ENCODE results near the gene OR2T2.
"Not testable (repeated sequence)": the region's sequence is repeated elsewhere in the genome, so short reads cannot be mapped to it uniquely, and the experiment has no call there.

The OR2T2 gene

DNA sequence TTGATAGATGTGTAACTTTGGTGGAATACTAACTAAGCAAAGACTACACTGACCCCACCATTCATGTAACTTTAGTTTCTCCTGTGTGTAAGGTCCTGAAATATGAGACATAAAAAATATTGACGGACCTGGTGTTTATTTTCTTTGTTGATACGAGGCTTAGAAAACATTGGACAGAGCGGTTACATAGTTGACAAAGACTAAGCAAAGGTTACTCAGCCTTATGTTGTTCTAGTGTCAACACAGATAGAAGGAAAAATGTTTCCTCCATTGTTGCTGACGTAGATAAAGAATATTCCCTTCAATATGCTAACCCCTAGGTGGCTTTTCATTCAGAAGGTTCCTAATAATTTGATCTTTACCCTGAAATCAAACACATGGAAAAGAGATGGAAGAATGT, 9.6 kb downstream of the OR2T2 start:
- H3K4me2 ChIP-seq (ENCODE audit: low read length); H3K36me3 ChIP-seq (ENCODE audit: insufficient read depth, low read length); H3K9me3 ChIP-seq (replicated peaks; ENCODE audit: low read length); H3K27me3 ChIP-seq (ENCODE audit: control insufficient read depth, insufficient read depth, low read length); H3K4me3 ChIP-seq (ENCODE audit: low read length); H3K9ac ChIP-seq (ENCODE audit: low read depth, low read length); H3K4me1 ChIP-seq (ENCODE audit: control insufficient read depth, insufficient read depth, low read length): not testable (repeated sequence)

DNA sequence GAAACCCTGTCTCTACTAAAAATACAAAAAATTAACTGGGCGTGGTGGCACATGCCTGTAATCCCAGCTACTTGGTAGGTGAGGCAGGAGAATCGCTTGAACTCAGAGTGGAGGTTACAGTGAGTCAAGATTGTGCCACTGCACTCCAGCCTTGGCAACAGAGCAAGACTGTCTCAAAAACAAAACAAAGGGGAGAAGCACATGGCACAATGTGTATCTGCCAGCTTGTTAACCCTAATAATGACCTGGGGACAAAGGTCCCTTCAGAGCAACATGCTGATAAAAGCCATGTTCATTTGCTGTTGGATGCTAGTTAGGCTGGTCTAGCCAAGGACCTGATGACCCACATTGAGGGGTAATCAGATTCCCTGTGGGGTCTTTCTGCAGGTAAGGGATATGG, 11.2 kb downstream of the OR2T2 start:
- H3K9me3 ChIP-seq (replicated peaks; ENCODE audit: low read length); H3K36me3 ChIP-seq (ENCODE audit: insufficient read depth, low read length); H3K9ac ChIP-seq (ENCODE audit: low read depth, low read length); H3K4me3 ChIP-seq (ENCODE audit: low read length); H3K4me1 ChIP-seq (ENCODE audit: control insufficient read depth, insufficient read depth, low read length); H3K27me3 ChIP-seq (ENCODE audit: control insufficient read depth, insufficient read depth, low read length); H3K4me2 ChIP-seq (ENCODE audit: low read length): not testable (repeated sequence)

DNA sequence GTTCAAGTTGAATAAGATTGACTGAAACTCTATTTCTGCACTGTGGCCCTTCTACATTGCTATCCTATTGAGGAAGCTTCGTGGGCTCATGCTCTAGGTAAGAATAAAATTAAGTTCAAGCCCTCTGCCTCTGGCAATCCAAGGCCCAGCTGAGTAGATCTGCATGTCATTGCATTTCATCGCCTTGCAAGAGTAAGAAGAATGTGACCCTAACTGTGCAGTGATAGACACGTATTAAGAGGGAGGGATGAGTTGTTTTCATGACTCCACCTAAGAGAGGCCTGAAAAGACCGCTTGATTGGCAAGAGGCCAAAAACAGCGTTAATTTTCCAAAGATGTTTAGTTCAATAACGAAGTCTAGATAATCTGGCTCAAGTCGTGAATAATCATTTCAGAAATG, 13.7 kb downstream of the OR2T2 start:
- H3K4me3 ChIP-seq (ENCODE audit: low read length); H3K9me3 ChIP-seq (replicated peaks; ENCODE audit: low read length); H3K4me1 ChIP-seq (ENCODE audit: control insufficient read depth, insufficient read depth, low read length); H3K9ac ChIP-seq (ENCODE audit: low read depth, low read length); H3K4me2 ChIP-seq (ENCODE audit: low read length); H3K27me3 ChIP-seq (ENCODE audit: control insufficient read depth, insufficient read depth, low read length); H3K36me3 ChIP-seq (ENCODE audit: insufficient read depth, low read length): not testable (repeated sequence)

DNA sequence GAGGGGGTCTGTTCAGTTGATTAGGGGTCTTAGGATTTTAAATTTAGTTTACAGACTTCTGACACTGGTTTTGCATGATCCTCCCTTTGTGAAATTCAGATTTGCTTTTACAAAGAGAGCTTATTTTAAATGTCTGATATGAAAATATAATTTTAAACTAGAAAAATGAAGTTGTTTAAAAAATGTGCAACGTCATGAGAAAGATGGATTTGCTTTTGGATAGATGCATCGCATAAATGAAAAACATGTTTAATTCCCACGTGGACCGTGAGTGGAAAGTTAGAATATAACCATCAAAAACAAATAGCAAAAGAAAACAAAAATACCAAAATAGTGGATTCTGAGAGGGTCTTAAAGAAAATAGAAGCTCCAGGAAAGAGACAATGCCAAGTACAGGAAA, 25.7 kb downstream of the OR2T2 start:
- Histone ChIP-seq H3K36me3 (ENCODE audit: insufficient read depth, low read length) (no peaks in the 10 kb centered on the region), H3K4me2 (ENCODE audit: low read length) (no peak overlapping the region)

DNA sequence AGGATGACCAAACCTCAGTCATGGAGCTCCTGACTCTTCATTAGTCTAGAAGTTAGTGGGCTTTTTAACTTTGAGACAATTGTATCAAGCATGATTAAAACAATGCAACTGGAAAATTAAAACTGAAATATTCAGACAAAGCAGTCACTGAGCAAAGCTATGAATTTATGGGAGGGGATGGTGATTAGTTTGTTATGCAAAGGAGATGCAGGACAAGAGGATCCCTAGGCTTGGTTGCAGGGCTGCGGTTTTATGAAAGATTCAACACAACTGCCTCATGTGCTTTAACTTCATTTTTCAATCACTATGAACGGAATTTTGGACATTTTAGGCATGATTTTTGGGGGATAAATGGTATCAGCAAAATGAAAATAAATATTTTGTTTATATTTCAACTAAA, 26.7 kb downstream of the OR2T2 start:
- H3K9ac ChIP-seq (ENCODE audit: low read depth, low read length); H3K9me3 ChIP-seq (replicated peaks; ENCODE audit: low read length); H3K36me3 ChIP-seq (ENCODE audit: insufficient read depth, low read length); H3K4me3 ChIP-seq (ENCODE audit: low read length); H3K4me2 ChIP-seq (ENCODE audit: low read length); H3K4me1 ChIP-seq (ENCODE audit: control insufficient read depth, insufficient read depth, low read length); H3K27me3 ChIP-seq (ENCODE audit: control insufficient read depth, insufficient read depth, low read length): not testable (repeated sequence)

More for the DNA sequence above, 25.7 kb downstream of the OR2T2 start:
- Histone ChIP-seq H3K27me3 (ENCODE audit: control insufficient read depth, insufficient read depth, low read length) (no peaks in the 10 kb centered on the region), H3K9me3 (replicated peaks; ENCODE audit: low read length) (peaks cover 3% of the 10 kb centered on the region), H3K4me1 (ENCODE audit: control insufficient read depth, insufficient read depth, low read length) (no peaks in the 10 kb centered on the region), H3K4me3 (ENCODE audit: low read length) (no peak overlapping the region), H3K9ac (ENCODE audit: low read depth, low read length) (no peak overlapping the region)

DNA sequence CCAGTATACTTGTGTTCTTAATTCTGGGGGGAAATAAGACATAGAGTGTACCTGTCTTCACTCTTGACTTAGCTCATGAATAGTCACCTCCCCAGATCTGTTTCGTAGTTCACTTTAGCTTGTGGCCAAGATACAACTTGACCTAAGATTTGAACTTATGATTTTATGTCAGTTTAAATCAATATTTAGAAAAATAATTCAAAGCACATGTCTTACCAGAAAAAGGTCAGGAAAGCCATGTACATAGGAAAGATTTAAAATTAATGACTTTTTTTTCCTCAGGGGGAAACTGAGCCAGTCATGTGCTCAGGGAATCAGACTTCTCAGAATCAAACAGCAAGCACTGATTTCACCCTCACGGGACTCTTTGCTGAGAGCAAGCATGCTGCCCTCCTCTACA, 27.6 kb downstream of the OR2T2 start, which contains the start of gene OR2T3:
TSS of gene OR2T3 (plus strand) at position 301 of the 400 bp plus-strand sequence. CDS start at position 301, 0 bp downstream.
- H3K4me2 ChIP-seq (ENCODE audit: low read length); H3K4me3 ChIP-seq (ENCODE audit: low read length); H3K4me1 ChIP-seq (ENCODE audit: control insufficient read depth, insufficient read depth, low read length); H3K9me3 ChIP-seq (replicated peaks; ENCODE audit: low read length); H3K27me3 ChIP-seq (ENCODE audit: control insufficient read depth, insufficient read depth, low read length); H3K9ac ChIP-seq (ENCODE audit: low read depth, low read length); H3K36me3 ChIP-seq (ENCODE audit: insufficient read depth, low read length): not testable (repeated sequence)

DNA sequence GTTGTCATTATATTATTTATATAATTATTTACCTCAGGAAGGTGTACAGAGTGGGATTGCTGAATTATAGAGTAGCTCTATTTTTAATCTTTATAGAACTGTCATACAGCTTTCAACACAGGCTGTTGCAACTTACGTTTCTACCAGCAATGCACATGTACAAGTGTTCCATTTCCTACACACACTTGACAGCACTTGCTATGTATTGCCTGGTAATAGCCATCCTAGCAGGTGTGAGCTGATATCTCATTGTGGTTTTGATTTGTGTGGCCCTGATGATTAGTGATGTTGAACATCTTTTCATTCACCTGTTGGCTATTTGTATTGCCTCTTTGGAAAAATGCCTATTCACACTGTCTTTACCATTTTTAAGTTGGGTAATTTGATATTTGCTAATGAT, 30.2 kb downstream of the OR2T2 start:
- not testable (repeated sequence) for H3K9ac ChIP-seq (ENCODE audit: low read depth, low read length); H3K4me1 ChIP-seq (ENCODE audit: control insufficient read depth, insufficient read depth, low read length); H3K36me3 ChIP-seq (ENCODE audit: insufficient read depth, low read length); H3K4me3 ChIP-seq (ENCODE audit: low read length); H3K9me3 ChIP-seq (replicated peaks; ENCODE audit: low read length); H3K4me2 ChIP-seq (ENCODE audit: low read length); H3K27me3 ChIP-seq (ENCODE audit: control insufficient read depth, insufficient read depth, low read length)

DNA sequence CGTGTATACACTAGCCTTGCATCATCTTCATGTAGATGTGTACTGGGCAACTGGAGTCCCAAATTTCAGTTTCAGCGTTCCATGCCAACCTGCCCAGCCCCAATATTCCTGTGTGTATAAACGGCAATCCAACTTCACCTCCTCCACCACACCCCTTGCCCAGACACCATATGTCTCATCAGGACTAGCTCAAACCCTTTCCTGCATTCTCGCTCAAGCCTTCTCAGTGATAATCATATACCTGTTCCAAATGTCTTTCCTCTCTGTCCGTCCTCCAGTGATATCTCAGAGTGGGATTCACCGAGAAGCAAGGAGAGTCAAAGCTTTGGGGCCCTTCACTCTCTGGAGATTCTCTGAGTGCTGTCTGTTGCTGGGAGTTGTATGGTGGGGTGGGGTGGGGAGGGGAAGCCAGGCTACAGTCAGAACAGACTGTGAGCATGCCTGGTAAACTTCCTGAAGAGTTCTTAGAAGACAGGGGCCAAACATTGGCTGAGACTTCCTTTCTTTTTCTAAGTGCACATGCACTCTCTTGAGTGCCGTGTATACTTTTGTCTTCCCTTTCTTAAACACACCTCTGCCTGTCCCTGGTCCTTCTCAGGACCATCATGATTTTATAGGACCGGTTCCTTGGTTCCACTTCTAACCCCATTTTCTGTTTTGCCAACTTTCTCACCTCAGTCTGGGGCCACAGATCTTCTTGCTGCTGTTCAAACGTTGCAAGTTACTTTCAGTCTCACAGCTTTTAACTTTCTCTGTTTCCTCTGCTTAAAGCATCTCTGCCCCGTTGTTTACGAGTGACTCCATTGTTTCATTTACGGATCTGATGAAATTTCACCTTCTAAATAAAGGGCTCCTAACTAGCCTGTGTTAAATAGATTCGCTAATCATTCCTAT, 36.5 kb downstream of the OR2T2 start:
- not testable (repeated sequence) for H3K9me3 ChIP-seq (replicated peaks; ENCODE audit: low read length); H3K4me1 ChIP-seq (ENCODE audit: control insufficient read depth, insufficient read depth, low read length); H3K27me3 ChIP-seq (ENCODE audit: control insufficient read depth, insufficient read depth, low read length); H3K4me3 ChIP-seq (ENCODE audit: low read length); H3K4me2 ChIP-seq (ENCODE audit: low read length); H3K36me3 ChIP-seq (ENCODE audit: insufficient read depth, low read length); H3K9ac ChIP-seq (ENCODE audit: low read depth, low read length)

DNA sequence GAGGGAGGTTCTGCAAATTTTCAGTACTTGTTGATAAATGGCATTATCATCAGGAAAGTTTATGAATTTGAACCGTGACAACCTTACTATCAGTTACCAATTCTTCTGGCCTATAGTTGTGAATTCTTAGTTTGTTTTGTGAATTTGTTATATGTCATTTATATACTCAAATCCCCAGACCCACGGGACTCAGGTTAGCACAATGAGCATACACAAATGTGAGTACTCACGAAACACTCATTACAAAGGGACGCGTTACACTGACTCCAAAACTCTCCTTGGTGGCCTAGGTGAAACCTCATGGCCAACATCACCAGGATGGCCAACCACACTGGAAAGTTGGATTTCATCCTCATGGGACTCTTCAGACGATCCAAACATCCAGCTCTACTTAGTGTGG, 42.9 kb downstream of the OR2T2 start, which contains the start of gene OR2T5:
TSS of gene OR2T5 (plus strand) at position 301 of the 400 bp plus-strand sequence. CDS start at position 301, 0 bp downstream.
- H3K4me1 ChIP-seq (ENCODE audit: control insufficient read depth, insufficient read depth, low read length); H3K36me3 ChIP-seq (ENCODE audit: insufficient read depth, low read length); H3K27me3 ChIP-seq (ENCODE audit: control insufficient read depth, insufficient read depth, low read length); H3K9ac ChIP-seq (ENCODE audit: low read depth, low read length); H3K4me3 ChIP-seq (ENCODE audit: low read length); H3K4me2 ChIP-seq (ENCODE audit: low read length); H3K9me3 ChIP-seq (replicated peaks; ENCODE audit: low read length): not testable (repeated sequence)

DNA sequence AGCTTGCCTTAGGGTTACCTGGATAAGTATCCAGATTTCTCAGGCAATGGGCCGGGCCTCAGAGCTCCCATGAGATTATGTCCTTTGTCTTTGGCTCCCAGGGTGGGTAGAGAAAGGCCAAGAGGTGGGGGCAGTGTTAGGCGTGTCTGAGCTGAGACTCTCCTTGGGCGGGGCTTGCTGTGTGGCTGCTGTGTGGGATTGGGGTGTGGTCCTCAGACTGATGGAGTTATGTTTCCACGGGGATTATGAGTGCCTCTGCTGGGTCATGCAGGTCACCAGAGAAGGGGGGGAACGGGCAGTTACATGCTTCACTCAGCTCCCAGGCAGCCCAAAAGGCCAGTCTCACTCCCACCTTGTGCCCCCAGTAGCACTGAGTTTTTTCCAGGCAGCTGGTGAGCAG, 51.2 kb downstream of the OR2T2 start:
- H3K36me3 ChIP-seq (ENCODE audit: insufficient read depth, low read length); H3K9me3 ChIP-seq (replicated peaks; ENCODE audit: low read length); H3K4me3 ChIP-seq (ENCODE audit: low read length); H3K9ac ChIP-seq (ENCODE audit: low read depth, low read length); H3K27me3 ChIP-seq (ENCODE audit: control insufficient read depth, insufficient read depth, low read length); H3K4me1 ChIP-seq (ENCODE audit: control insufficient read depth, insufficient read depth, low read length); H3K4me2 ChIP-seq (ENCODE audit: low read length): not testable (repeated sequence)

DNA sequence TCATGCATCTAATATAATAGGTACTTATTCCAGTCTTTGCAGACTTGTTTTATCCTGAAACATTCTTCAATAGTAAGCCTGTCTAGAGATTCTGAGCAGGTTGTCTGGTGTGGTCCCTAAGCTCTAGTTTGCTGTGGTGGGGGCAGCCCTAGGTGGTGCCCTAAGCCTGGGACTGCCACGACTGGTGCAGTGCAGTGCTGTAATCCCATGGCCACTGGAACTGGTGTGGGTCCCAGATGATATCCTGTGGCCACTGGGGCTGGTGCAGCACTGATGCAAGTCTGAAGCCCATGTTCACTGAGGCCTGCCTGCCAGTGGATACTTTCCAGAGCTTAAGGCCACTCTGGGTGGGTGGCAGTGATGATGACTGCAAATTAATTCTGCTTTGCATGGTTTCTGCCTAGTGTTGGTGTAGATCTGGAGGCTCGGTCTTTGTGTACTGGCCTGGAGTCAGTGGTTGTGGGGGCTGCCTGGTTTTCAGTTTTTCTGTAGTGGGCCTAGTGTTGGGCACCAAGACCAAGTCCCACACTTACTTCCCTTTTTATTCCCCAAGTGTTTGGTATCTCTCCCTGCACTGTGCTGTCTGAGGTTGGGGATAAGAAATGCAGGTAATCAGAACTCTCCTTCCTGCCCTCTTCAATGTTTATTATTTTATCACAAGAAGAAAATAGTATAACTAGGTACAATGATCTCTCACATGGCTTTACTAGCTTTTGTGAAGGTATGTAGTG, 55.0 kb downstream of the OR2T2 start:
- H3K9ac ChIP-seq (ENCODE audit: low read depth, low read length); H3K9me3 ChIP-seq (replicated peaks; ENCODE audit: low read length); H3K27me3 ChIP-seq (ENCODE audit: control insufficient read depth, insufficient read depth, low read length); H3K4me1 ChIP-seq (ENCODE audit: control insufficient read depth, insufficient read depth, low read length); H3K4me3 ChIP-seq (ENCODE audit: low read length); H3K36me3 ChIP-seq (ENCODE audit: insufficient read depth, low read length); H3K4me2 ChIP-seq (ENCODE audit: low read length): not testable (repeated sequence)
